ENCODE measurements around the gene TMCO4. TPM values are rescaled to one million over a fixed set of nuclear protein-coding genes. Genes with fewer than 3 reads are reported as not detected.

TMCO4 gene
- total and polyA plus RNA-seq, 10 of the 15 experiments (the other 5 are each of a cell fraction or from before 2014, with no cell fraction given), result 2.4 to 20.8 (median 13.0) TPM

DNA sequence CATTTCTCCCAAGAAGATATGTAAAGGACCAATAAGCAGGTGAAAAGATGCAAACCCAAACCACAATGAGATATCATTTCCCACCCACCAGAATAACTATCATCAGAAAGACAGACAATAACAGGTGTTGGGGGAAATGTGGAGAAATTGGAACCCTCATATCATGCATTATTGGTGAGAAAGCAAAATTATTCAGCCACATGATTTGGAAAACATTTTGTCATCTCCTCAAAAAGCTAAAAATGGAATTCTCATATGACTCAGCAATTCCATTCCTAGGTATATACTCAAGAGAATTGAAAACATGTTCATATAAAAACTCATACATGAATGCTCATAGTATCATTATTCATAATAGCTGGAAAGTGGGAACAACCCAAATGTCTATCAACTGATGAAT is 40.5 kb upstream of the TMCO4 start:
- H3K4me1 ChIP-seq (ENCODE audit: control insufficient read depth, insufficient read depth, low read length), result no peaks in the 10 kb centered on the region
- H3K36me3 ChIP-seq (ENCODE audit: control insufficient read depth in 2 of 2, insufficient read depth in 2 of 2, low read length in 1 of 2), result no peaks in the 10 kb centered on the region
- ATAC-seq, result no peak
- H3K79me2 ChIP-seq (ENCODE audit: control insufficient read depth, insufficient read depth, low read length), result no peaks in the 10 kb centered on the region
- H3K27me3 ChIP-seq (replicated peaks in 1 of 2; ENCODE audit: control insufficient read depth in 2 of 2, insufficient read depth in 2 of 2, low read length in 1 of 2), result no peaks in the 10 kb centered on the region
- no peak overlapping the region for H3K27ac ChIP-seq (ENCODE audit: control insufficient read depth, insufficient read depth)
- no peak overlapping the region for H3K9ac ChIP-seq (ENCODE audit: control insufficient read depth, insufficient read depth, low read length)
- POLR2A ChIA-PET, result no interaction called here
- CTCF ChIA-PET, result no interaction called here
- intact Hi-C loops (cut with micrococcal nuclease; ENCODE audit: unreplicated experiment) (no loop called here), in situ Hi-C loops (cut with MboI) (no loop called here)
- TF ChIP-seq, protein P1, sequence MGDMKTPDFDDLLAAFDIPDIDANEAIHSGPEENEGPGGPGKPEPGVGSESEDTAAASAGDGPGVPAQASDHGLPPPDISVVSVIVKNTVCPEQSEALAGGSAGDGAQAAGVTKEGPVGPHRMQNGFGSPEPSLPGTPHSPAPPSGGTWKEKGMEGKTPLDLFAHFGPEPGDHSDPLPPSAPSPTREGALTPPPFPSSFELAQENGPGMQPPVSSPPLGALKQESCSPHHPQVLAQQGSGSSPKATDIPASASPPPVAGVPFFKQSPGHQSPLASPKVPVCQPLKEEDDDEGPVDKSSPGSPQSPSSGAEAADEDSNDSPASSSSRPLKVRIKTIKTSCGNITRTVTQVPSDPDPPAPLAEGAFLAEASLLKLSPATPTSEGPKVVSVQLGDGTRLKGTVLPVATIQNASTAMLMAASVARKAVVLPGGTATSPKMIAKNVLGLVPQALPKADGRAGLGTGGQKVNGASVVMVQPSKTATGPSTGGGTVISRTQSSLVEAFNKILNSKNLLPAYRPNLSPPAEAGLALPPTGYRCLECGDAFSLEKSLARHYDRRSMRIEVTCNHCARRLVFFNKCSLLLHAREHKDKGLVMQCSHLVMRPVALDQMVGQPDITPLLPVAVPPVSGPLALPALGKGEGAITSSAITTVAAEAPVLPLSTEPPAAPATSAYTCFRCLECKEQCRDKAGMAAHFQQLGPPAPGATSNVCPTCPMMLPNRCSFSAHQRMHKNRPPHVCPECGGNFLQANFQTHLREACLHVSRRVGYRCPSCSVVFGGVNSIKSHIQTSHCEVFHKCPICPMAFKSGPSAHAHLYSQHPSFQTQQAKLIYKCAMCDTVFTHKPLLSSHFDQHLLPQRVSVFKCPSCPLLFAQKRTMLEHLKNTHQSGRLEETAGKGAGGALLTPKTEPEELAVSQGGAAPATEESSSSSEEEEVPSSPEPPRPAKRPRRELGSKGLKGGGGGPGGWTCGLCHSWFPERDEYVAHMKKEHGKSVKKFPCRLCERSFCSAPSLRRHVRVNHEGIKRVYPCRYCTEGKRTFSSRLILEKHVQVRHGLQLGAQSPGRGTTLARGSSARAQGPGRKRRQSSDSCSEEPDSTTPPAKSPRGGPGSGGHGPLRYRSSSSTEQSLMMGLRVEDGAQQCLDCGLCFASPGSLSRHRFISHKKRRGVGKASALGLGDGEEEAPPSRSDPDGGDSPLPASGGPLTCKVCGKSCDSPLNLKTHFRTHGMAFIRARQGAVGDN (IDR thresholded peaks at IDR 0.05), result no peak
- TF ChIP-seq, protein P2, sequence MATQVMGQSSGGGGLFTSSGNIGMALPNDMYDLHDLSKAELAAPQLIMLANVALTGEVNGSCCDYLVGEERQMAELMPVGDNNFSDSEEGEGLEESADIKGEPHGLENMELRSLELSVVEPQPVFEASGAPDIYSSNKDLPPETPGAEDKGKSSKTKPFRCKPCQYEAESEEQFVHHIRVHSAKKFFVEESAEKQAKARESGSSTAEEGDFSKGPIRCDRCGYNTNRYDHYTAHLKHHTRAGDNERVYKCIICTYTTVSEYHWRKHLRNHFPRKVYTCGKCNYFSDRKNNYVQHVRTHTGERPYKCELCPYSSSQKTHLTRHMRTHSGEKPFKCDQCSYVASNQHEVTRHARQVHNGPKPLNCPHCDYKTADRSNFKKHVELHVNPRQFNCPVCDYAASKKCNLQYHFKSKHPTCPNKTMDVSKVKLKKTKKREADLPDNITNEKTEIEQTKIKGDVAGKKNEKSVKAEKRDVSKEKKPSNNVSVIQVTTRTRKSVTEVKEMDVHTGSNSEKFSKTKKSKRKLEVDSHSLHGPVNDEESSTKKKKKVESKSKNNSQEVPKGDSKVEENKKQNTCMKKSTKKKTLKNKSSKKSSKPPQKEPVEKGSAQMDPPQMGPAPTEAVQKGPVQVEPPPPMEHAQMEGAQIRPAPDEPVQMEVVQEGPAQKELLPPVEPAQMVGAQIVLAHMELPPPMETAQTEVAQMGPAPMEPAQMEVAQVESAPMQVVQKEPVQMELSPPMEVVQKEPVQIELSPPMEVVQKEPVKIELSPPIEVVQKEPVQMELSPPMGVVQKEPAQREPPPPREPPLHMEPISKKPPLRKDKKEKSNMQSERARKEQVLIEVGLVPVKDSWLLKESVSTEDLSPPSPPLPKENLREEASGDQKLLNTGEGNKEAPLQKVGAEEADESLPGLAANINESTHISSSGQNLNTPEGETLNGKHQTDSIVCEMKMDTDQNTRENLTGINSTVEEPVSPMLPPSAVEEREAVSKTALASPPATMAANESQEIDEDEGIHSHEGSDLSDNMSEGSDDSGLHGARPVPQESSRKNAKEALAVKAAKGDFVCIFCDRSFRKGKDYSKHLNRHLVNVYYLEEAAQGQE (IDR thresholded peaks at IDR 0.05; ENCODE audit: low read depth, low read length), result no peak
- TF ChIP-seq, protein P3, sequence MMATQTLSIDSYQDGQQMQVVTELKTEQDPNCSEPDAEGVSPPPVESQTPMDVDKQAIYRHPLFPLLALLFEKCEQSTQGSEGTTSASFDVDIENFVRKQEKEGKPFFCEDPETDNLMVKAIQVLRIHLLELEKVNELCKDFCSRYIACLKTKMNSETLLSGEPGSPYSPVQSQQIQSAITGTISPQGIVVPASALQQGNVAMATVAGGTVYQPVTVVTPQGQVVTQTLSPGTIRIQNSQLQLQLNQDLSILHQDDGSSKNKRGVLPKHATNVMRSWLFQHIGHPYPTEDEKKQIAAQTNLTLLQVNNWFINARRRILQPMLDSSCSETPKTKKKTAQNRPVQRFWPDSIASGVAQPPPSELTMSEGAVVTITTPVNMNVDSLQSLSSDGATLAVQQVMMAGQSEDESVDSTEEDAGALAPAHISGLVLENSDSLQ (IDR thresholded peaks at IDR 0.05), result no peak
- no peak for TF ChIP-seq SMARCA5 (IDR thresholded peaks at IDR 0.05)
- no peak for TF ChIP-seq CBFB (IDR thresholded peaks at IDR 0.05; ENCODE audit: low read depth)
- H3K4me3 ChIP-seq, result no peak overlapping the region
- H3K4me2 ChIP-seq (ENCODE audit: control insufficient read depth, insufficient read depth), result no peak overlapping the region
- no peak overlapping the region for H2AFZ ChIP-seq (ENCODE audit: control insufficient read depth, low read depth, low read length)
- no peaks in the 10 kb centered on the region for H3K9me3 ChIP-seq (replicated peaks; ENCODE audit: control insufficient read depth, insufficient read depth, low read length)
- no peaks in the 10 kb centered on the region for H4K20me1 ChIP-seq (ENCODE audit: control insufficient read depth, insufficient read depth)
- RAD21 ChIA-PET (ENCODE audit: unreplicated experiment), result no interaction called here
- no peak for DNase-seq (ENCODE audit: low read depth, low spot score)
- SMC1A ChIA-PET (ENCODE audit: uncharacterized antibody, unreplicated experiment), result no interaction called here
- no TSS peak for BruUV-seq (replicated peaks)
- FAIRE-seq, result no peak
